ENCODE measurements around the gene ATP5MK.
A peak's percentile ranks its signal among the peaks of the same experiment; 100 is the strongest.
"Not testable (repeated sequence)": the region's sequence is repeated elsewhere in the genome, so short reads cannot be mapped to it uniquely, and the experiment has no call there.

ATP5MK gene

DNA sequence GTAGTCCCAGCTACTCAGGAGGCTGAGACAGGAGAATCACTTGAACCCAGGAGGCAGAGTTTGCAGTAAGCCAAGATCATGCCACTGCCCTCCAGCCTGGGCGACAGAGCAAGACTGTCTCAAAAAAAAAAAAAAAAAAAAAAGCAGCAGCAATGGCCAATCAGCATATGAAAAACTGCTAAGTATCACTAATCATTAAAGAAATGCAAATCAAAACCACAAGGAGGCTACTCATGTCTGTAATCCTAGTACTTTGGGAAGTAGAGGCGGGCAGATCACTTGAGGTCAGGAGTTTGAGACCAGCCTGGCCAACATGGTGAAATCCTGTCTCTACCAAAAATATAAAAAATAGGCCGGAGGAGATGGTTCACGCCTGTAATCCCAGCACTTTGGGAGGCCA, 41.7 kb downstream of the ATP5MK start:
- H3K4me3 ChIP-seq (ENCODE audit: low read length); H3K9me3 ChIP-seq (ENCODE audit: insufficient read depth, low read depth, low read length); H3K27ac ChIP-seq (ENCODE audit: low read depth, low read length); H3K27me3 ChIP-seq (ENCODE audit: insufficient read depth, low read length); H3K4me1 ChIP-seq (ENCODE audit: insufficient read depth, low read length); H3K9ac ChIP-seq (ENCODE audit: low read depth, low read length); H3K36me3 ChIP-seq (ENCODE audit: insufficient read depth, low read length): not testable (repeated sequence)
- 88% methylated on average over 4 of the region's 4 CpGs for WGBS

DNA sequence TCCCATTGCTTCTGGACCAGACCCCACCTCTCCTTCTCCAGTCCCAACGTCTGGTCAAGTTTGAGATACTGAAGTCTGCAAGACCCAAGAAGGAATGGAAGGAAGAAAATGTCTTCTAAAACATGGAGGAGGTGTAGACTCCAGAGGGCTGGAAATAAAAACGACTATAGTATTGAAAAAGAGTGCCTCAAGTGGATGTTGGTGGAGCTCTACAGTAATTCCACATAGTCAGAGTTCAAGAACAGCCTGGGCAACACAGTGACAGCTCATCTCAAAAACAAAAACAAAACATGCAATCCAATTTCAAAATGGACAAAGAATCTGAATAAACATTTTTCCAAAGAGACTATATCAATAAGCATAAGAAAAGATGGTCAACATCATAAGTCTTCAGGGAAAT, 43.0 kb downstream of the ATP5MK start:
- Histone ChIP-seq H3K9me3 (ENCODE audit: insufficient read depth, low read depth, low read length) (no peaks in the 10 kb centered on the region), H3K36me3 (ENCODE audit: insufficient read depth, low read length) (peaks cover 9% of the 10 kb centered on the region), H3K27me3 (ENCODE audit: insufficient read depth, low read length) (no peaks in the 10 kb centered on the region), H3K9ac (ENCODE audit: low read depth, low read length) (no peak overlapping the region), H3K27ac (ENCODE audit: low read depth, low read length) (no peak overlapping the region), H3K4me3 (ENCODE audit: low read length) (no peak overlapping the region), H3K4me1 (ENCODE audit: insufficient read depth, low read length) (peaks cover 3% of the 10 kb centered on the region; the same call in 1 of the 2 replicates)
- WGBS = 73% methylated on average over 2 of the region's 2 CpGs

DNA sequence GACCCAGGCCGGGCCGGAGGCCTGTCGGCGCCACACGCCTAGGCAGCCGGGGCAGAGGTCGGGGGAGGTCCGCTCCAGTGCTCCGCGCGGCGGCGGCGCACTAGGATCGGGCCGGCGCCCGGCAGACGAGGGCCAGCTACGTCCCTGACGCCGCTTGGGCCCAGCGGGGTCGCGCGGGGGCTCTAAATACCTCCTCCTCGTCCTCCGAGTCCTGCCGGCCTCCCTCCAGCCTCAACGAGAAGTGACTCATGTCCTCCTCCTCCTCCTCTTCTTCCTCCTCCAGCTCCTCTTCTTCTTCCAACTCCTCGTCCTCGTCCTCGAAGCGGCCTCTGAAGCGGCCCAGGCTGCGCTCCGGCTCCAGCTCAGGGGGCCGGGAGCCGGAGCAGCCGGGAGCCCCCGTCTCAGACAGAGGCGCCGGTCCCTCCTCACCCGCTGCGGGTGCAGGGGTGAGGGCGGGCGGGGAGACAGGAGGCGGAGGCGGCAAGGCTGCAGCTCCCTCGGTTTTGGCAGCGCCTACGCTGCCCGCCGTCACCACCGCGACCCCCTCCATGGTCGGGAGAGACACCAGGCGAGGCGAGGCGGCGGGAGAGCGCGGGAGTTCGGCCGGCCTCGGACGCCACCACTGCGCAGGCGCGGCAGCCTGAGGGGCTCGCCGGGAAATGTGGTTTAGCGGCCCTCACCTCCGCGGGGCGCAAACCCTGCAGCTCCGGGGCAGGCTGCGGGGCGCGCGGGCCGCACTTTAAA, 45.6 kb downstream of the ATP5MK start, which contains the start of gene PCGF6:
Gene PCGF6 (minus strand): TSS at position 624 of the 744 bp plus-strand sequence. CDS start 74 bp downstream, at position 550.
- Histone ChIP-seq H3K9me3 (ENCODE audit: insufficient read depth, low read depth, low read length) (no peaks in the 10 kb centered on the region), H3K9ac (ENCODE audit: low read depth, low read length) (peak within 1 kb of the TSS; percentile 86), H3K4me1 (ENCODE audit: insufficient read depth, low read length) (peaks cover 3% of the 10 kb centered on the region; the same call in 1 of the 2 replicates), H3K27ac (ENCODE audit: low read depth, low read length) (peak within 1 kb of the TSS; percentile 85), H3K4me3 (ENCODE audit: low read length) (peak within 1 kb of the TSS; percentile 82), H3K27me3 (ENCODE audit: insufficient read depth, low read length) (no peaks in the 10 kb centered on the region), H3K36me3 (ENCODE audit: insufficient read depth, low read length) (peaks cover 28% of the 10 kb centered on the region)
- 1% methylated on average over 82 of the region's 82 CpGs for WGBS

DNA sequence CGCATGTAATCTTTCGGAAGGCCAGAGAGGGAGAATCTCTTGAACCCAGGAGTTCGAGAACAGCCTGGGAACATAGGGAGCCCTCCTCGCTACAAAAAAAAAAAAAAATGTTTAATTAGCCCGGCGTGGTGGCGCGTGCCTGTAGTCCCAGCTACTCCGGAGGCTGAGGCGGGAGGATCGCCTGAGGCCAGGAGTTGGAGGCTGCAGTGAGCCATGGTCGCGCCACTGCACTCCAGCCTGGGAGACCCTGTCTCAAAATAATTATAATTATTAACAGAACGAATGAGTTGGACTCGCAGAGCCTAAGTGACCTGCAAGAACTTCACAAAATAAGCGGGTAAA, 46.1 kb downstream of the ATP5MK start:
- H3K27ac ChIP-seq (ENCODE audit: low read depth, low read length) = peak overlapping the region; percentile 85

More for the DNA sequence above, 46.1 kb downstream of the ATP5MK start:
- Histone ChIP-seq H3K4me1 (ENCODE audit: insufficient read depth, low read length) (peaks cover 3% of the 10 kb centered on the region; the same call in 1 of the 2 replicates), H3K9ac (ENCODE audit: low read depth, low read length) (peak overlapping the region; percentile 86), H3K9me3 (ENCODE audit: insufficient read depth, low read depth, low read length) (no peaks in the 10 kb centered on the region), H3K4me3 (ENCODE audit: low read length) (peak overlapping the region; percentile 82), H3K27me3 (ENCODE audit: insufficient read depth, low read length) (no peaks in the 10 kb centered on the region), H3K36me3 (ENCODE audit: insufficient read depth, low read length) (peaks cover 34% of the 10 kb centered on the region)
- WGBS = 49% methylated on average over 14 of the region's 16 CpGs

All from HUES64 (cell line).